ENCODE measurements around the gene NOPCHAP1. TPM values are rescaled to one million over a fixed set of nuclear protein-coding genes. Genes with fewer than 3 reads are reported as not detected.
A peak's percentile ranks its signal among the peaks of the same experiment; 100 is the strongest.

NOPCHAP1 gene
- total RNA-seq, 1 donor from 2014 or later, result 11.5 TPM

DNA sequence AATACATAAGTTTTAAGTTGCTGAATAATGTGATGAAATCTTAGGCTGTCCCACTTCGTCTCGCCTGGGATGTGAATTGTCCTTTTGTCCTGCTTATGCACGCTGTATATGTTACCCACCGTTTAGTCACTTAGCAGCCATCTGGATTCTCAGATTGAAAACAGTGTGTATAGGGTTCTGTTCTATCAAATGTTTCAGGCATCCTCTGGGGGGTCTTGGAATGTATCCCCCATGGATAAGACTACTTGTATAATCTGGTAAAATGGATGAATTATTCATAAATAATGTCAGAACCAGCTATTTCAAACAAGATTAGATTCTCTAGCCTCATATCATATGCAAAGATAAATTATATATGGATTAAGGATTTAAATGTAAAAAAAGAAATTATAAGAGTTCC, 29.4 kb downstream of the NOPCHAP1 start:
- Histone ChIP-seq H3K4me3 (no peak overlapping the region), H3K9me3 (no peaks in the 10 kb centered on the region), H3K4me1 (no peaks in the 10 kb centered on the region), H3K36me3 (peaks cover 6% of the 10 kb centered on the region), H3K27ac (no peak overlapping the region), H3K27me3 (no peaks in the 10 kb centered on the region)
- ATAC-seq, result no peak
- TF ChIP-seq CTCF (IDR thresholded peaks at IDR 0.05), result no peak
- DNase-seq, result no peak
- intact Hi-C loops (cut with DNase I), result no loop called here

DNA sequence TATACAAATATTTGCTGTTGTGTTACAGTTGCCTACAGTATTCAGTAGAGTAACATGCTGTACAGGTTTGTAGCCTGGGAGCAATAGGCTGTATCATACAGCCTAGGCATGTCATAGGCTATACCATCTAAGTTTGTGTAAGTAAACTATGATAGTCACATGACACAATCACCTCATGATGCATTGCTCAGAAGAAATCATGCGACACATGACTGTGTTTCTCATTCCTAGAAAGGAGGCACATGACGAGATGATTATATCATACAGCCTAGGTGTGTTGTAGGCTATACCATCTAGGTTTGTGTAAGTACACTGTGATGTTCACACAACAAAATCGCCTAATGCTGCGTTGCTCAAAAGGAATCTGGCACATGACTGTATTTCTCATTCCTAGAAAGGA, 31.9 kb downstream of the NOPCHAP1 start:
- DNase-seq (no peak), ATAC-seq (no peak)
- no peaks in the 10 kb centered on the region for H3K9me3 ChIP-seq
- H3K27me3 ChIP-seq, result no peaks in the 10 kb centered on the region
- peaks cover 6% of the 10 kb centered on the region for H3K36me3 ChIP-seq
- H3K27ac ChIP-seq, result no peak overlapping the region
- no peaks in the 10 kb centered on the region for H3K4me1 ChIP-seq
- intact Hi-C loops (cut with DNase I), result no loop called here
- no peak overlapping the region for H3K4me3 ChIP-seq
- no peak for TF ChIP-seq CTCF (IDR thresholded peaks at IDR 0.05)

GRCh38 chr12:105018776-105019175, 32.7 kb downstream of the NOPCHAP1 start:
- DNase-seq (no peak), ATAC-seq (no peak)
- TF ChIP-seq CTCF (IDR thresholded peaks at IDR 0.05), result no peak
- Histone ChIP-seq H3K27me3 (no peaks in the 10 kb centered on the region), H3K4me1 (no peaks in the 10 kb centered on the region), H3K27ac (no peak overlapping the region), H3K9me3 (no peaks in the 10 kb centered on the region), H3K4me3 (no peak overlapping the region), H3K36me3 (peaks cover 6% of the 10 kb centered on the region)
- intact Hi-C loops (cut with DNase I), result no loop called here

DNA sequence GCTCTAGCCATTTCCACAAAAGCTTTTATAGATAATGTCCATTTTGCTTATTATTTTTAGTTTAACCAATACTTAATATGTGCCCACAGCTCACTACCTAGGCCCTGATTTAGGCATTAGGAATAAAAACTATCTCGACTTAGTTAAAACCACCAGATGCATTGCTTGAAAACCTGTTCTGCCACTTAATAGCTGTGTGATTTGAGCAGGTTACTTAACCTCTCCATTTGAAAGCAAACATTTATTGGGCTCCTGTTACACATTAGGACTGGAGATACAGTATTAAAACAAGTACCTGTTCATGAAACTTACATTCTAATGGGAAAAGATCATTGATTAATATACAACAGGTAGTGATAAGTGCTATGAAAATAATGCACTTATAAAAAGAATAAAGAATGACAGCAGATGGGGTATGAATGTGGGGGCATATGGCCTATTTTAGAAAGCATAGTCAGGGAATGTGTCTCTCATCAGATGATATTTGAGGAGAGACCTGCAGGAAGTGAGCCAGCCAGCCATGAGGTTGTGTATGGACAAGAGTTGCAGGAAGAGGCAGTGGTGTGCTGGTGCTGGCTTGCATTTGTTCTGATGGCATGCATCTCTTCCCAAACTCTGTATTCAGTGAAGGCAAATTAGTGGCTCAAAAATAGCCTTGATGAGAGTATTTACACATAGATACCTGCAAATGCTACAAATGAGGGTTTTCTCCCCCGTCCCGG, 34.3 kb downstream of the NOPCHAP1 start:
- Histone ChIP-seq H3K36me3 (peaks cover 2% of the 10 kb centered on the region), H3K27me3 (no peaks in the 10 kb centered on the region), H3K4me1 (peaks cover 5% of the 10 kb centered on the region), H3K4me3 (no peak overlapping the region), H3K9me3 (no peaks in the 10 kb centered on the region), H3K27ac (no peak overlapping the region)
- TF ChIP-seq CTCF (IDR thresholded peaks at IDR 0.05), result no peak
- no peak for DNase-seq
- ATAC-seq, result peak; percentile 76
- intact Hi-C loops (cut with DNase I), result no loop called here

DNA sequence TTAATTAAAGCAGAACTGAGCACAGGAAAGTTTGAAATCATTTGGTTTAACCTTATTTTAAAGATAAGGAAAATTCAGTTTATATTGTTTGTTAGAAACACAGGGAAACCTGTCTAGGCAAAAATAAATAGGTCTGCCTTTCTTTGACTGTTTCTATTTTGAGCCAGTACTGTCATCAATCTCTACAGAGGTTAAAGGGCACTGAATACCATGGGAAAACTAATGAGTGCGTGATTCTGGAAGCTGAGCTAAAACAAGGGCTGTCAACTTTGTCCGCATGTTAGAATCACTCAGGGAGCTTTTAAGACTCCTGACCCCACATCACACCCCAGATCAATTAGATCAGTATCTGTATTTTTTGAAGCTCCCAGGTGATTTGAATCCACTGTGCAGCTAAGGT, 38.8 kb downstream of the NOPCHAP1 start:
- Histone ChIP-seq H3K9me3 (no peaks in the 10 kb centered on the region), H3K27me3 (no peaks in the 10 kb centered on the region), H3K27ac (no peak overlapping the region), H3K4me3 (no peak overlapping the region), H3K4me1 (peaks cover 16% of the 10 kb centered on the region), H3K36me3 (no peaks in the 10 kb centered on the region)
- DNase-seq (no peak), ATAC-seq (no peak)
- no peak for TF ChIP-seq CTCF (IDR thresholded peaks at IDR 0.05)
- intact Hi-C loops (cut with DNase I), result no loop called here

DNA sequence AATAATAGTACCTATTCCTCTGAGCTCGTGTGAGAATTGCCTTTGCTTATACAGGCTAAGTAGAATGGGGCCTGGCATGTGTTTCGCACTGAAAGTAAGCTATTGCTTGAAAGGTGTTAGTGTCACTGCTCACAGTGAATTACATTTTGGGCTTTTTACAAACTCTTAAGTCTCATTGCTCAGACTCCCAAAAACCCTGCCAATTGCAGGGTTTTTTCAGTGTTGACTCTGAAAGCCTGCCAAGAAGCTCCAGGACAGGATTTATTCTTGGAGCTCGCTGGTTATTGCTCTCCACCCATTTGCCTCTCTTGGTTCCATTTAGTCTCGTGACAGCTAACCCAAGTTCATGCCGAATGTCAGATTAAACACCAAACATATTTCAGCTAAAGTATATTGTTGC, 39.8 kb downstream of the NOPCHAP1 start:
- no peak overlapping the region for H3K27ac ChIP-seq
- H3K27me3 ChIP-seq, result no peaks in the 10 kb centered on the region
- H3K4me3 ChIP-seq, result no peak overlapping the region
- no peak for DNase-seq
- ATAC-seq, result peak; percentile 61
- H3K4me1 ChIP-seq, result peaks cover 16% of the 10 kb centered on the region
- TF ChIP-seq CTCF (IDR thresholded peaks at IDR 0.05), result no peak
- intact Hi-C loops (cut with DNase I), result no loop called here
- H3K9me3 ChIP-seq, result no peaks in the 10 kb centered on the region
- H3K36me3 ChIP-seq, result no peaks in the 10 kb centered on the region

All from upper lobe of right lung (tissue), 1 donor.